ENCODE data around the gene C6orf120. TPM values are rescaled to one million over a fixed set of nuclear protein-coding genes. Genes with fewer than 3 reads are reported as not detected.
A peak's percentile ranks its signal among the peaks of the same experiment; 100 is the strongest.

Gene C6orf120
- total and polyA plus RNA-seq, 9 of the 15 experiments (the other 6 are each of a cell fraction or from before 2014, with no cell fraction given), result 7.7 to 44.9 (median 34.8) TPM

DNA sequence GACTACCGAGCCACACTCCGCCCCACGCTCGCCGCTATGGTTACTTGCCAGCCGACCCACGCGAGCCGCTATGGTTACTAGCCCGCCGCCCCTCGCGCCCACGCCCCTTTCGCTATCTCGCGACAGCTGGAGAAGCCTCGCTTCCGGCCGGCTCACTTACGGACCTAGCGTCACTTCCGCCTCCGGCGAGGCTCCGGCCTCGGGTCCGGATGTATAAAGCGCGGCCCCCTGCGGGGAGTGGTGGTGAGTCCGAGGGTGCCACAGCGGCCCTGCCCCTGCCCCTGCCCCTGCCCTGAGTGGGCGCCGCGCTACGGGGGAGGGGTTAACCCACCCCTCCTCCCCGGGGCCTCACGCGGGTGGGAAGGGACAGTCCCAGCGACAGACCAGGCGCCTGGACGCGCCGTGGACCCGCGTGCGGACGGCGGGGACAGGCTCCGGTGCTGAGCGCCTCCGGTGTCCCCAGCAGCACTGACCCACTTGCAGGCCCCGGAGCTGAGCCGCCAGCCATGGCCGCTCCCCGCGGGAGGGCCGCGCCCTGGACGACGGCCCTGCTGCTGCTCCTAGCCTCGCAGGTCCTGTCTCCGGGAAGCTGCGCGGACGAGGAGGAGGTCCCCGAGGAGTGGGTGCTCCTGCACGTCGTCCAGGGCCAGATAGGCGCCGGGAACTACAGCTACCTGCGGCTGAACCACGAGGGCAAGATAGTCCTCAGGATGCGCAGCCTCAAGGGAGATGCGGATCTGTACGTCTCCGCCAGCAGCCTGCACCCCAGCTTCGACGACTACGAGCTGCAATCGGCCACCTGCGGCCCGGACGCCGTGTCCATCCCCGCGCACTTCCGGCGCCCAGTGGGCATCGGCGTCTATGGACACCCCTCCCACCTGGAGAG is at the start of gene C6orf120, which contains the start of gene WDR27 (continued):
- TF ChIP-seq BRD9 (IDR thresholded peaks at IDR 0.05; ENCODE audit: low read depth, partially characterized antibody) (no peak), CBX5 (IDR thresholded peaks at IDR 0.05; ENCODE audit: borderline replicate concordance, low read depth) (no peak), MIER1 (IDR thresholded peaks at IDR 0.05; ENCODE audit: low read depth) (no peak), MXI1 (IDR thresholded peaks at IDR 0.05; ENCODE audit: low read depth, low read length) (peak; percentile 95), ZNF408 (CRISPR knock-in tag; IDR thresholded peaks at IDR 0.05; ENCODE audit: low read depth) (no peak), SMAD1 (IDR thresholded peaks at IDR 0.05; ENCODE audit: low read depth, low read length, partially characterized antibody) (peak; percentile 28), SMARCB1 (IDR thresholded peaks at IDR 0.05; ENCODE audit: insufficient read length, low read depth) (no peak), SMARCE1 (IDR thresholded peaks at IDR 0.05) (no peak), CHD7 (IDR thresholded peaks at IDR 0.05; ENCODE audit: low read depth, low read length) (no peak), ZKSCAN8 (CRISPR knock-in tag; IDR thresholded peaks at IDR 0.05) (no peak), PKNOX1 (IDR thresholded peaks at IDR 0.05) (peak; percentile 39; the same call in 1 of the 2 replicates), ILK (tag; IDR thresholded peaks at IDR 0.05; ENCODE audit: borderline replicate concordance, low read depth) (no peak), NFIC (IDR thresholded peaks at IDR 0.05) (peak; percentile 65), MAFF (IDR thresholded peaks at IDR 0.05; ENCODE audit: low read length) (peak; percentile 47; the same call in 1 of the 2 replicates)
- TF ChIP-seq, protein P1, sequence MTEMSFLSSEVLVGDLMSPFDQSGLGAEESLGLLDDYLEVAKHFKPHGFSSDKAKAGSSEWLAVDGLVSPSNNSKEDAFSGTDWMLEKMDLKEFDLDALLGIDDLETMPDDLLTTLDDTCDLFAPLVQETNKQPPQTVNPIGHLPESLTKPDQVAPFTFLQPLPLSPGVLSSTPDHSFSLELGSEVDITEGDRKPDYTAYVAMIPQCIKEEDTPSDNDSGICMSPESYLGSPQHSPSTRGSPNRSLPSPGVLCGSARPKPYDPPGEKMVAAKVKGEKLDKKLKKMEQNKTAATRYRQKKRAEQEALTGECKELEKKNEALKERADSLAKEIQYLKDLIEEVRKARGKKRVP (CRISPR knock-in tag; IDR thresholded peaks at IDR 0.05), result no peak

Measured in K562 (cell line).